HG02981 (cell line): ENCODE data around the gene PSME2.

Experiments used
- ATAC-seq: cut with Tn5 transposase; IDR thresholded peaks from one replicate; pipeline ENCODE4 v1.9.1; 2021; ENCODE audit warnings: mild to moderate bottlenecking, moderate library complexity; ENCODE audit not compliant: unreplicated experiment

The PSME2 gene

GRCh38 chr14:24136684-24137528 is 9.5 kb downstream of the PSME2 start:
- no peak for ATAC-seq

DNA sequence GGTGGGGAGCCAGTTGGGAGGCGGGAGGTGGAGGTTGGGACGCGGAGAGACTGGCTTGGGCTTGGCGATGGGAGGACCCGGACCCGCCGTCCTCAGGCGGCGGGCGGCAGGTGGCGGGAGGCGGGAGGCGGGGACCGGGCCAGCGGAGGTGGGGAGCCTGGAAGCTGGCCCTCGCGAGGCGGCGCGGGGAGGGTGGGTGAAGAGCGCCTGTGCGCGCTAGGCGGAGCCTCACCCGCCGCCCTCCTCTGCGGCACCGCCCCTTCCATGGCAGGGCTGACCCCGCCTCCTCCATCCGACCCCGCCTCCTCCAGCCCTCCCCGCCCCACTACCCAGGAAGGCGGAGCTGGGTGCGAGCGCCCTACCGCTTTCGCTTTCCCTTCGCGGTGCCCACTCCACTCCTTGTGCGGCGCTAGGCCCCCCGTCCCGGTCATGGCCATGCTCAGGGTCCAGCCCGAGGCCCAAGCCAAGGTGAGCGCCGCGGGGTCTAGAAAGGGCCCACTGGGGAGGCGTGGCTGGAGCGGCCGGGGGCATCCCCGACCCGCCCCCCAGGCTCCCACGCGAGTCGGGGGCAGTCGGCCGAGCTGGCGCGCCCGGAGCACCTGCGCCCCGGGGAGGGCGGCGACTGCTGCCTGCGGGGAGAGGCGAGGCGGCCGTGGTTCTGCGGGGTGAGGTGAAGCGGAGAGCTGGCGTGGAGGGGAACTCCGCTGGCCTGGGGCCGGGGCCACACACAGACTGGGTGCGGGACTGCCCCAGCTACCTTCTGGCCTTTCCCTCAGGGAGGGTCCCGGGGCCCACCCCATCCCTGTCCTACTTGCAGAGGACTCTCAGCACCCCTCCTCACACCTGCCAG is 10.4 kb downstream of the PSME2 start, which contains the start of gene PSME1:
Gene PSME1, plus strand, starts transcription at position 361 of the 850 bp plus-strand sequence. Its CDS starts 69 bp downstream, at position 430.
- peak; percentile 88 for ATAC-seq

- ATAC-seq = no peak
These were observed 10.9 kb downstream of the PSME2 start for GRCh38 chr14:24135584-24135833.

GRCh38 chr14:24133735-24134134 is 12.7 kb downstream of the PSME2 start:
- ATAC-seq = no peak

DNA sequence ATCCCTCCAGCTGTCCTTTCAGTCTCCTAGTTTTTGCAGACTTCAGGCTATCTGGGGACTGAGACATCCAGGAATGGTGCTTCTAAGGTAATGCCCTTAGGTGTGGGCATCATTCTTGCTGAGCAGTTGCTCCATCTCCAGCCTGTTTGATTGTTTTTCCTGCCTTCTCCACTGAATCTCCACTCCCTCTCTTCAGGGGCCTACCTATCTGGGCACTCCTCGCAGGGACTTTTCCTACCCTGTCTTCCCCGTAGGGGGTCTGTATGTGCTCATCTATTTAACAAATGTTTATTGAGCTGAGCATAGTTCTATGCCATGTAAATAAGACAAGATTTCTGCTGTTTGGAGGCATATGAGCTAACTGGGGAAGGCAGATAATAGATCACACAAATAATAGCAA is 13.4 kb downstream of the PSME2 start:
- no peak for ATAC-seq

- no peak for ATAC-seq
These were observed 14.2 kb downstream of the PSME2 start for GRCh38 chr14:24132061-24132685.

GRCh38 chr14:24131549-24131966 is 14.9 kb downstream of the PSME2 start:
- no peak for ATAC-seq

- no peak for ATAC-seq
These were observed 15.5 kb downstream of the PSME2 start for GRCh38 chr14:24130717-24131548.

- ATAC-seq = no peak
These were observed 16.1 kb downstream of the PSME2 start, which contains the start of gene FITM1 for GRCh38 chr14:24130380-24130716. TSS of gene FITM1 (plus strand) at chr14:24130659. CDS start at chr14:24131564, 905 bp downstream.

DNA sequence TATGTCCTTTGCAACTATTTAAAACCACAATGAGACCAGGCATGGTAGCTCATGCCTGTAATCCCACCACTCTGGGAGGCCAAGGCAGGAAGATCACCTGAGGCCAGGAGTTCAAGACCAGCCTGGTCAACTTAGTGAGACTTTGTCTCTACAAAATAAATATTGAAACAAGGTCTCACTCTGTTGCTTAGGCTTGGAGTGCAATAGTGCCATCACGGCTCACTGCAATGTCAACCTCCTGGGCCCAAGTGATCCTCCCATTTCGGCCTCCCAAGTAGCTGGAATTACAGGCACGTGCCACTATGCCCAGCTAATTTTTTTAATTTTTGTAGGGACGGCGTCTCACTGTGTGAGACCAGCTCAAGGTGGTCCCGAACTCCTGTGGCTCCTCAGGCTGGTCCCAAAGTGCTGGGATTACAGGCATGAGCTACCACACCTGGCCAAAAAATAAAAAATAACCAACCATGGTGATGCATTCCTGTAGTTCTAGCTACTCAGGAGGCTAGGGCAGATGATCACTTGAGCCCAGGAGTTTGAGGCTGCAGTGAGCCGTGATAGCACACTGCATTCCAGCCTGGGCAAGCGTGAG is 16.9 kb downstream of the PSME2 start:
- ATAC-seq = no peak

DNA sequence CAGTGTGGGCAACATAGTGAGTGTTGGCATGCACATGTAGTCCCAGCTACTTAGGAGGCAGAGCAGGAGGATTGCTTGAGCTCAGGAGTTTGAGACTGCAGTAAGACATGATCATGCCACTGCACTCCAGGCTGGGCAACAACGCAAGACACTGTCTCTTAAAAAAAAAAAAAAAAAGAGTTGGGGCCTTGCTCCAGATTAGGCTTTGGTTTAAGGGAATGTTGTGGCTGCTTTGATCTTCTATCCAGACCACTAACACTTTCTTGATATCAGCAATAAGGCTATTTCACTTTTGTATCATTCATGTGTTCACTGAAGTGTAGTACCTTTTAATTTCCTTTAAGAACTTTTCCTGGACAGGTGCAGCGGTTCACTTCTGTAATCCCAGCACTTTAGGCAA is 18.7 kb downstream of the PSME2 start:
- ATAC-seq = no peak

DNA sequence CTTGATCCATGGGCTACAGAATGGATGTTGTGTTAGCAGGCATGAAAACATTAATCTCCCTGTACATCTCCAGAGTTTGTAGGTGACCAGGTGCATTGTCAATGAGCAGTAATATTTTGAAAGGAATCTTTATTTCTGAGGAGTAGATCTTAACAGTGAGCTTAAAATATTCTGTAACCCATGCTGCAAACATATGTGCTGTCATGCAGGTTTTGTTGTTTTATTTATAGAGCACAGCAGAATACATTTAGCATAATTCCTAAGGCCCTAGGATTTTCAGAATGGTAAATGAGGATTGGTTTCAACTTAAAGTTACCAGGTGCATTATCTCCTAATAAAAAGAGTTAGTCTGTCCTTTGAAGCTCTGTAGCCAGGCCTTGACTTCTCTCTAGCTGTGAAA is 19.5 kb downstream of the PSME2 start:
- ATAC-seq = no peak

- peak; percentile 45 for ATAC-seq
These were observed 22.7 kb downstream of the PSME2 start for GRCh38 chr14:24123424-24124417.

DNA sequence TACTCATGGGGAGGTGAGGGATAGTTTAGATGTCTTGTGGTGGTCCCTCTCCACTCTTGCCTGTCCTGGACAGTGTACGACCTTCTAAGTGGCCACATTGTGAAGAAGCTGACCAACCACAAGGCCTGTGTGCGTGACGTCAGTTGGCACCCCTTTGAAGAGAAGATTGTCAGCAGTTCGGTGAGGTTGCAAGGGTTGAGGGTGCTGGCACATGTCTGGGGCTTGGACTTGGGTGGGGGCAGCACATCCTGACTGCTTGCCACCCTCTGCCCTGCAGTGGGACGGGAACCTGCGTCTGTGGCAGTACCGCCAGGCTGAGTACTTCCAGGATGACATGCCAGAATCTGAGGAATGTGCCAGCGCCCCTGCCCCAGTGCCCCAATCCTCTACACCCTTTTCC is 23.5 kb downstream of the PSME2 start:
- no peak for ATAC-seq

DNA sequence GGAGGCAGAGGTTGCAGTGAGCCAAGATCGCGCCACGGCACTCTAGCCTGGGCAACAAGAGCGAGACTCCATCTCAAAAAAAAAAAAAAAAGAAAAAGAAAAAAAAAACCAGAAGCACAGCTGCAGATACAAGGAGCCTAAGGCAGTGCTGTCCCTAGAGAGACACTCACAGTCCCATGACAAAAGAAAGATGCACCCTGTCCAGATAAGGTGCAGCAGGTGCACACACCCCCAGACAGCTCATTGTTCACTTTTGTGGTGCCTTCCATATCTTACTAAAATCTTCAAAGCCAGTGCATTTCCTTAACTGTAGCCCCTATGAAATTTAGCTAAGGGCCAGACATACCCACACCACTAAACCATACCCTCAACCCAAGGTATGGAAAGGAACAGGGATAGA is 24.0 kb downstream of the PSME2 start:
- no peak for ATAC-seq

DNA sequence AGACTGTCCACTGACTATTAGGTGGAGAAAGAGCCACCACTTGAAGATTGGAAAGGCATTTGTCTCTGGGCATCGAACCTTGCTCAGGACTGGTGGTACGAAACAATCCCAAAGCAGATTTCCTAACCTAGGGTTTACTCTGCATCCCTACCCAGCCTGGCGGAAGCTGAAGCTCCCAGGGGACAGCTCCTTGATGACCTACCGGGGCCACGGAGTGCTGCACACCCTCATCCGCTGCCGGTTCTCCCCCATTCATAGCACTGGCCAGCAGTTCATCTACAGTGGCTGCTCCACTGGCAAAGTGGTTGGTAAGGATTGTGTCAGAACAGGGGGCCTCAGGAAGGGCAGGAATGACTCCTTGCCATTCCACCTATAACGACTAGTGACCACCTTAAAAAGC is 25.2 kb downstream of the PSME2 start:
- no peak for ATAC-seq

DNA sequence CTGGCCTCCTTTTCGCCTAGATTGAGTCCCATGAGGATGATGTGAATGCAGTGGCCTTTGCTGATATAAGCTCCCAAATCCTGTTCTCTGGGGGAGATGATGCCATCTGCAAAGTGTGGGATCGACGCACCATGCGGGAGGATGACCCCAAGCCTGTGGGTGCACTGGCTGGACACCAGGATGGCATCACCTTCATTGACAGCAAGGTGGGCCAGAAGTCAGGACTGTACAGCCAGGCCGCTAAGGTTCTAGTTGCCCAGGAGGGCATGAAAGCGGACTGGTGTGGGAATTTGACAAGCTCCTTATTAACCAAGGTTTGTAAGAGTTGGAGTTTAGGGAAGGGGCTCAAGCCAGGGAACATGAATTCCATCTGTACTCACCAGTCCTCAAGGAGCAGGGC is 26.7 kb downstream of the PSME2 start:
- ATAC-seq = no peak

- ATAC-seq = no peak
These were observed 29.2 kb downstream of the PSME2 start for GRCh38 chr14:24117179-24117578.

GRCh38 chr14:24116128-24116814 is 30.1 kb downstream of the PSME2 start:
- no peak for ATAC-seq
